ENCODE results near the gene MC4R. TPM values are rescaled to one million over a fixed set of nuclear protein-coding genes. Genes with fewer than 3 reads are reported as not detected.
"Not testable (repeated sequence)": the region's sequence is repeated elsewhere in the genome, so short reads cannot be mapped to it uniquely, and the experiment has no call there.

MC4R gene
- polyA plus RNA-seq (2012; ENCODE audit: insufficient read depth, insufficient read length): not detected

DNA sequence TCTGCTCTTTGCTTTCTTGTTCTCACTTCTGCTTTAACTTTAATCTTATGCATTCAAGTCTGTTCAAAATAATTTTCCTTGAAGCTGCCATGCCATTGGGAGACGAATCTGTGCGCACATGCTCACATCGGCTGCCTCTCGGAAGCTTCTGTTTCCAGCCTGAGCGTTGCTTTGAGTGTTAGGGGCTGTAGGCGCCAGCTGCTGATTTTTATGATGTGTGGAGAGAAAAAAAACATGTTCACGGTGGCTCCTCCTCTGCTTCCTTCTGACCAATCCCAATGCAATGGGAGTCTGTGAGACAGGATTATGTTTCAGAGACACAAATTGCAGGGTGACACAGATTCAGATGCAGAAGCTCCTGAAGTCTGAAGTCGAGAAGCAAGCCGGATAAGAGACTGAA, at the start of gene MC4R:
Gene MC4R (minus strand): TSS at position 180 of the 400 bp plus-strand sequence. CDS start 426 bp downstream, outside the sequence.
- DNase-seq (ENCODE audit: low read depth, low spot score): peak; percentile 11
- no peak within 1 kb of the TSS for H3K4me3 ChIP-seq (ENCODE audit: low read length)

- H3K4me3 ChIP-seq (ENCODE audit: low read length); DNase-seq (ENCODE audit: low read depth, low spot score): not testable (repeated sequence)
Measured at GRCh38 chr18:60422306-60422705, 49.7 kb upstream of the MC4R start.

DNA sequence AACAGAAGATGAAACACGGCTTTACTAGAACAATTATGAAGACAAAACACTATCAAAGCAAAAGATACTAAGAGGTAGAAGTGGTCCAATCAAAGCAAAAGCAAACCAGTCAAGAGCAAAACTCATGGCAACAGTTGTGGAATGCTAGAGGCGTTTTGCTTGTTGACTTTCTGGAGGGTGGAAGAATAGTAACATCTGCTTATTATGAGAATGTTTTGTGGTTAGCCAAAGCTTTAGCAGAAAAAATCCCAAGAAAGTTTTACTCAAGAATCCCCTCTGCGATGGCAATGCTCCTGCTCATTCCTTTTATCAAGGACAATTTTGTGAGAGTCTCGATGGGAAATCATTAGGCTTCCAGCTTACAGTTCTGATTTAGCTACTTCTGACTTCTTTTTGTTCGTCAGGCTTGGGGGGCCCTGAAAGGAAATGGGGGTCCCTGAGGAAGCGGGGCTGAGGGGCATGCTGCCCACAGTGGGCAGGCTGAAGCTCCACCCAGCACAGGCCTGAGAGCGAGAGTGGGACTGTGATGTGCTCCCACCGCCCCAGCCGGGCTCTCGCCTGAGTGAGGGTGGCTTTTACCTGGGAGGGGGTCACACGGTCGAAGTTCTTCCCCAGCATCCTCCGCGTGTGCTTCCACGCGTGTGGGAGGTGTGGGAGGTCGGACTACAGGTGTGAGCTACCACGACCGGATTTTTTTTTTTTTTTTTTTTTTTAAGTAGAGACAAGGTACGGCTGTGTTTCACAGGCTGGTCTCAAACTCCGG, 49.0 kb upstream of the MC4R start:
- no peak overlapping the region for H3K4me3 ChIP-seq (ENCODE audit: low read length)
- DNase-seq (ENCODE audit: low read depth, low spot score): no peak

GRCh38 chr18:60417946-60418345, 45.4 kb upstream of the MC4R start:
- no peak for DNase-seq (ENCODE audit: low read depth, low spot score)
- H3K4me3 ChIP-seq (ENCODE audit: low read length): no peak overlapping the region

GRCh38 chr18:60413944-60414547, 41.5 kb upstream of the MC4R start:
- peak; percentile 8 for DNase-seq (ENCODE audit: low read depth, low spot score)
- H3K4me3 ChIP-seq (ENCODE audit: low read length): no peak overlapping the region

- DNase-seq (ENCODE audit: low read depth, low spot score): no peak
- no peak overlapping the region for H3K4me3 ChIP-seq (ENCODE audit: low read length)
Measured at GRCh38 chr18:60411715-60412114, 39.1 kb upstream of the MC4R start.

GRCh38 chr18:60406721-60407120, 34.1 kb upstream of the MC4R start:
- DNase-seq (ENCODE audit: low read depth, low spot score): no peak
- H3K4me3 ChIP-seq (ENCODE audit: low read length): no peak overlapping the region

DNA sequence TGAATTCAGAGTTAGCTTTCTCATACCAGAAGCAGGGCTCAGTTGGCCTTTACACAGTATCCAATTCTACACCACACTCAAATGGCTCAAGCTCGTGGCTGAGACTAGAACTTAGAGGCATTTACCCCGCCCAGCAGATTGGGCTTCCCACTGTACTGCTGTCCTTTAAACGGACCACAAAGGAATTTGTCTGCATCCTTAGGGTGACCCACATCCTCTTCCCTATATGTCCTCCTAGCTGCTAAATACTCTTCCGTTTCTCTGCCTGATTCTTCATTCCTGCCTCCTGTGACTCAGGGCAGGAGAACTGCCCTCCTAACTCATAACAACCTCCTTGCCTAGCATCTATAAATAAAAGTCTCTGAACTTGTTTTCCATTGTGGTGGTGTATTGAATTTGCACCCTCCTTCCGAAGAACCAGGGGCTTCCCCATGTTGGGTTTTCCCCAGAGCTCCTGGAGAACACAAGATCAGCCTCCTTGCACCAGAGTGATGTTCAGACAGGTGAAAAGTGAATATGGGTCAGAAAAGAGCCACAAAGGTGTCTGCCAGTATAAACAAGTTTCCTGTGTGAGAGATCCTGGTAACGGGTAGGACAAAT, 32.0 kb upstream of the MC4R start:
- no peak for DNase-seq (ENCODE audit: low read depth, low spot score)
- H3K4me3 ChIP-seq (ENCODE audit: low read length): no peak overlapping the region

DNA sequence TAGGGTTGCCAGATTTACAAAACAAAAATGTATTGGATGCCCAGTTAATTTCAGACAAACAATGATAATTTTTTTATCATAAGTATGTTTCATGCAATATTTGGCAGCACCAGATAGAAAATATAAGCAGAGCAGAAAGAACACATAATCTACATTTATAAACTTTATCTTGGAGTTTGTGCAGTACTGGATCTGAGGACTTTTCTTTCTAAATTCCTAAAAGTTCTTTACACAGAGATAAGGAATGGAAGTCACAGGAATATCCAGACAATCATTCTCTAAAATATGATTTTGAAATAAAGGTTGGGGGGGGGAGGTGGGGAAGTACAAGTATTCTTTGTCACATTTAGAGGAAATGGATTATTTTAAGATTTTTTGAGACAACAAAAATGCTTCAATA, 28.8 kb upstream of the MC4R start:
- no peak for DNase-seq (ENCODE audit: low read depth, low spot score)
- no peak overlapping the region for H3K4me3 ChIP-seq (ENCODE audit: low read length)

GRCh38 chr18:60391571-60392226, 19.1 kb upstream of the MC4R start:
- DNase-seq (ENCODE audit: low read depth, low spot score): no peak
- no peak overlapping the region for H3K4me3 ChIP-seq (ENCODE audit: low read length)

GRCh38 chr18:60389314-60389713, 16.7 kb upstream of the MC4R start:
- no peak for DNase-seq (ENCODE audit: low read depth, low spot score)
- no peak overlapping the region for H3K4me3 ChIP-seq (ENCODE audit: low read length)

- no peak overlapping the region for H3K4me3 ChIP-seq (ENCODE audit: low read length)
- no peak for DNase-seq (ENCODE audit: low read depth, low spot score)
Measured at GRCh38 chr18:60385693-60386092, 13.1 kb upstream of the MC4R start.

- DNase-seq (ENCODE audit: low read depth, low spot score): no peak
- H3K4me3 ChIP-seq (ENCODE audit: low read length): no peak overlapping the region
Measured at GRCh38 chr18:60383893-60384292, 11.3 kb upstream of the MC4R start.

DNA sequence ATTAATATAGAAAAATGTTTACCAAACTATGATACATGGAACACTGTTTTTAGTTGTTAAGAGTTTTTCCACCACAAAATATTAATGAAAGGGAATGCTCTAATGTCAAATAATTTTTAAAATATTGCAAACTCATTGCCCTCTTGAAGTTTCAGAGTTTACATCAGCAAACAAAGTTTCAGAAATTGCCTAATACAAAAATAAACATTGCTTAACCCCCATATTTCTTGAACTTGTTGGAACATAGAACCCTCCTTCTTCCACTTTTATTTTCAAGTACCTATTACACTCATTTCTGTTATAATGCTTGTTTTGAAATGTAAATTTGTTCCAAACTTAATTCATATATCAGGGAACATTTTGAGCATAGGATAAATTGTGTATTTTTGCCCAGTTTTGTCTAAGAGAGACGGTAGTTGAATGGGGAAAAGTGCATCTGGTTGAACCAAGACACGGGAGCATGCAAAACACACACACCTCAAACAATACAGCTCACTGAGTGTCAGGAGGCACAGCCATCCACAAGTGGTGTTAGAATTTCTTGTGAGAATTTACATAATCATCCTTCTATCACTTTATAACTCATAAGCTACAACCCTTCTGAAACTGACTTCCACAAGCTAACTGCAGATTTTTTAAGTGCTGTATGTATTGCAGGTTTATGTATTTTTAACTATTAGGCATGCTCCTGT, 5.3 kb upstream of the MC4R start:
- DNase-seq (ENCODE audit: low read depth, low spot score): no peak

GRCh38 chr18:60372132-60372531, 443 bp downstream of the MC4R start:
- H3K4me3 ChIP-seq (ENCODE audit: low read length): no peak overlapping the region
- DNase-seq (ENCODE audit: low read depth, low spot score): no peak

More for the DNA sequence above, 5.3 kb upstream of the MC4R start:
- H3K4me3 ChIP-seq (ENCODE audit: low read length): no peak overlapping the region

DNA sequence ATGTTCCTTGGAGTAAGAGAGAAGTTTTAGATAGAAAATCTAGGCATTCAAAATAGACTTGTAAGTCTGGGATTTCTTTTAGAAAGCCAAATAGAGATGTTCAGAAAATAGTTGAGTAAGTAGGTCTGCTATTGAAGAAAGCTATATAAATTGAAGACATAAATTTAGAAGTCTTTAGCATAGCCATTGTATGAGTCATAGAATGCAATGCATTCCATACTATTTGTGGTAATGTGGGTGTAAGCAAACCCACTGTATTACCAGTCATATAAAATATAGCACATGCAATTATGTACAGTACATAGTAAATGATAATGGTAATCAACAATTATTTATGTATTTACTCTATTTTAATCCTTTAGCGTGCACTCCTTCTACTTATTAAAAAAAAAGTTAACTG, 14.1 kb downstream of the MC4R start:
- no peak for DNase-seq (ENCODE audit: low read depth, low spot score)

DNA sequence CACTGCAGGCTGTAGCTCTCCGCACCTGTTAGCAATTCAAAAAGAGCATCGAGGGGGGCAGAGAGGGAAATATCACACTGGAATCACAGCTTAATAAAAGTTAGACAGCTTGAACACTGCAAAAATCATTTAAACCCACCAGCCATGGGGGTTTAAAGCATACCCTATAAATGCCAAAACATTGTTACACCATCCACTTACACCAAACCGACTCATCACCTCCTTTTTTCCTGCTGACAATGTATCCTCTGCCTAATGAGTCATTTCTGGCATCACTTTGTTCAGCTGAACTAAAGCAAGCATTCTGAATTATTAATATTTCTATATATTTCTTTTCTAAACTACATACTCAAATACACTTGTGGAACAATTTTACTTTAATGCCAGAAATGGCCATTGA, 21.6 kb downstream of the MC4R start:
- DNase-seq (ENCODE audit: low read depth, low spot score): no peak
- no peak overlapping the region for H3K4me3 ChIP-seq (ENCODE audit: low read length)

More for the DNA sequence above, 14.1 kb downstream of the MC4R start:
- no peak overlapping the region for H3K4me3 ChIP-seq (ENCODE audit: low read length)

DNA sequence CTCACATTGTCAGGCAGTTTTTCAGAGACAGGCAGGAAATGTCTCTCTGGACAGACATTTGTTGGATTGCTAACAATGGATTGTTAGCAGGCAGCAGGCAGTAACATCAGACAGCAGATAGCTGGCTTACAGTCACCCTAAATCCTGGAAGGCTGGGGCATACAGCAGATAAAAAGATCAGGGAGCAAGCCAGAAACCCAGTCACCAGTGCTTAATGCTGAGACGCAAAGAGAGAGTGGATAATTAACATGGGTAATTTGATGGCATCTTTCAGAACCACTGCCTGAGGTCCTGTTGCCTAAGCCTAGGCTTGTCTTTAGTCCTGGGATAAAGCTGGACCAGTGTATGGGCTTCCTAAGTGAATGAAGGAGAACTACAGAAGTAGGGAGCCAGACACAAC, 22.4 kb downstream of the MC4R start:
- no peak for DNase-seq (ENCODE audit: low read depth, low spot score)

DNA sequence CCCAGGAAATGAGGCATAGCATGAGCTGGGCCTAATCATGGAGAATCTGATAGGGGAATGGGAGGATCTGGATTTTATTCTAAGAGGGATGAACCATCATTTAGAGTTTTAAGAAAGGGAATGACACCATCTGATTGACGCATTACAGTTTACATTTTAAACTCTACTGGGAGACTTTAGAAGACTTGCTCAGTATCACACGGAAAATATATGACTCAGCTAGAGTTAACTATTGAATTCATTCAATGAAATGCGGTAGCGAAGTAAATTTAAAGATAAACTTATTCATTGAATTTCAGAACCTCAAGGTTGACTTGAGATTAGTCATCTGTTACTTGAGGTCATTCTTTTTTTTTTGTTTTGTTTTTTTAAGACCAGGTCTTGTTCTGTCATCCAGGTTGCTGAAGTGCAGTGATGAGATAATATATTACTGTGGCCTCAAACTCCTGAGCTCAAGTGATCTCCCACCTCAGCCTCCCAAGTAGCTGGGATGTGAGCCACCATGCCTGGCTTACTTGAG, 25.0 kb downstream of the MC4R start:
- DNase-seq (ENCODE audit: low read depth, low spot score): no peak
- H3K4me3 ChIP-seq (ENCODE audit: low read length): no peak overlapping the region

More for the DNA sequence above, 22.4 kb downstream of the MC4R start:
- H3K4me3 ChIP-seq (ENCODE audit: low read length): no peak overlapping the region
